H9 (cell line): ENCODE results near the gene DGLUCY. TPM values are rescaled to one million over a fixed set of nuclear protein-coding genes. Genes with fewer than 3 reads are reported as not detected.
"Not testable (repeated sequence)": the region's sequence is repeated elsewhere in the genome, so short reads cannot be mapped to it uniquely, and the experiment has no call there.

Experiments
- DNase-seq: peaks from one replicate; pipeline ENCODE4 v3.0.0-alpha.2; 2017
- H2AFZ ChIP-seq: one replicate; pipeline ENCODE4 v1.6.1; 2013; ENCODE audit warnings: mild to moderate bottlenecking, low read length, control low read depth, moderate library complexity
- H2AK5ac ChIP-seq: 2 replicates; pipeline ENCODE4 v1.6.1; 2013; ENCODE audit warnings: low read length, control low read depth, mixed read lengths; ENCODE audit not compliant: insufficient read length
- H2BK120ac ChIP-seq: one replicate; pipeline ENCODE4 v1.6.1; 2013; ENCODE audit warnings: low read depth, mild to moderate bottlenecking, low read length, control low read depth, inconsistent platforms; ENCODE audit not compliant: poor library complexity, severe bottlenecking
- H2BK12ac ChIP-seq: 2 replicates; pipeline ENCODE4 v1.6.1; 2013; ENCODE audit warnings: low read length, control low read depth, mixed read lengths, low read depth; ENCODE audit not compliant: insufficient read length
- H2BK15ac ChIP-seq: 2 replicates; pipeline ENCODE4 v1.6.1; 2013; ENCODE audit warnings: low read depth, low read length, control low read depth
- H2BK20ac ChIP-seq: one replicate; pipeline ENCODE4 v1.6.1; 2013; ENCODE audit warnings: low read depth, mild to moderate bottlenecking, low read length, control low read depth, inconsistent platforms; ENCODE audit not compliant: poor library complexity, severe bottlenecking
- H2BK5ac ChIP-seq: 2 replicates; pipeline ENCODE4 v1.6.1; 2013; ENCODE audit warnings: low read length, control low read depth, mixed read lengths; ENCODE audit not compliant: insufficient read length
- H3K14ac ChIP-seq: 2 replicates; pipeline ENCODE4 v1.6.1; 2013; ENCODE audit warnings: low read length, control low read depth; ENCODE audit not compliant: insufficient read depth
- H3K18ac ChIP-seq: 2 replicates; pipeline ENCODE4 v1.6.1; 2013; ENCODE audit warnings: low read depth, mild to moderate bottlenecking, mixed read lengths, low read length, control low read depth; ENCODE audit not compliant: insufficient read length
- H3K23ac ChIP-seq: 2 replicates; pipeline ENCODE4 v1.6.1; 2013; ENCODE audit warnings: low read length, control low read depth, mixed read lengths, low read depth; ENCODE audit not compliant: insufficient read length
- H3K23me2 ChIP-seq: 2 replicates; pipeline ENCODE4 v1.6.1; 2013; ENCODE audit warnings: low read depth, mild to moderate bottlenecking, mixed read lengths, low read length, control low read depth; ENCODE audit not compliant: insufficient read length, poor library complexity, severe bottlenecking
- H3K27ac ChIP-seq: 2 replicates; pipeline ENCODE4 v1.5.1; 2013; ENCODE audit warnings: low read length, control low read depth, mixed read lengths, low read depth; ENCODE audit not compliant: insufficient read length
- H3K27me3 ChIP-seq: 2 replicates; pipeline ENCODE4 v1.6.1; 2013; ENCODE audit warnings: low read length, control low read depth, inconsistent platforms; ENCODE audit not compliant: insufficient read depth
- H3K4ac ChIP-seq: 2 replicates; pipeline ENCODE4 v1.6.1; 2013; ENCODE audit warnings: low read depth, mild to moderate bottlenecking, control low read depth, inconsistent platforms, low read length, moderate library complexity
- H3K4me1 ChIP-seq: 2 replicates; pipeline ENCODE4 v1.6.1; 2013; ENCODE audit warnings: low read length, control low read depth, inconsistent platforms; ENCODE audit not compliant: insufficient read depth
- H3K4me2 ChIP-seq: 2 replicates; pipeline ENCODE4 v1.6.1; 2013; ENCODE audit warnings: low read length, control low read depth, mixed read lengths; ENCODE audit not compliant: insufficient read length, insufficient read depth
- H3K56ac ChIP-seq: 2 replicates; pipeline ENCODE4 v1.6.1; 2013; ENCODE audit warnings: low read depth, mild to moderate bottlenecking, mixed read lengths, low read length, control low read depth; ENCODE audit not compliant: insufficient read length
- H3K79me1 ChIP-seq: 2 replicates; pipeline ENCODE4 v1.6.1; 2013; ENCODE audit warnings: low read depth, mild to moderate bottlenecking, moderate library complexity, low read length, control low read depth, inconsistent platforms; ENCODE audit not compliant: insufficient read depth, poor library complexity, severe bottlenecking
- H3K79me2 ChIP-seq: 2 replicates; pipeline ENCODE4 v1.6.1; 2013; ENCODE audit warnings: low read length, control low read depth, inconsistent platforms; ENCODE audit not compliant: insufficient read depth
- H3K9ac ChIP-seq: 2 replicates; pipeline ENCODE4 v1.6.1; 2013; ENCODE audit warnings: low read length, control low read depth, mixed read lengths; ENCODE audit not compliant: insufficient read length; ENCODE audit errors: extremely low read depth
- H3K9me3 ChIP-seq: one replicate; pipeline ENCODE4 v1.6.1; 2013; ENCODE audit warnings: low read depth, low read length, inconsistent platforms; ENCODE audit not compliant: control insufficient read depth
- H3T11ph ChIP-seq: one replicate; pipeline ENCODE4 v1.6.1; 2013; ENCODE audit warnings: mild to moderate bottlenecking, low read length, control low read depth, inconsistent platforms
- H4K20me1 ChIP-seq: one replicate; pipeline ENCODE4 v1.6.1; 2013; ENCODE audit not compliant: control insufficient read depth, insufficient read length, insufficient read depth
- H4K5ac ChIP-seq: 2 replicates; pipeline ENCODE4 v1.6.1; 2013; ENCODE audit warnings: low read depth, mild to moderate bottlenecking, mixed read lengths, low read length, control low read depth; ENCODE audit not compliant: insufficient read length
- H4K8ac ChIP-seq: replicated peaks from 2 replicates; pipeline ENCODE4 v1.6.1; 2013; ENCODE audit warnings: low read length, control low read depth, mixed read lengths, low read depth; ENCODE audit not compliant: insufficient read length
- H4K91ac ChIP-seq: 2 replicates; pipeline ENCODE4 v1.6.1; 2013; ENCODE audit warnings: low read depth, mild to moderate bottlenecking, moderate library complexity, mixed read lengths, low read length, control low read depth; ENCODE audit not compliant: insufficient read length
- H3K27ac Mint-ChIP-seq, 3 experiments: 2 replicates in 2 of 3; 3 replicates in 1 of 3; pipeline ENCODE4 v1.8.0; 2020 to 2021; ENCODE audit warnings: mixed read lengths in 3 of 3, mild to moderate bottlenecking in 1 of 3, moderate library complexity in 1 of 3
- H3K27me3 Mint-ChIP-seq: 2 replicates; pipeline ENCODE4 v1.8.0; 2021; ENCODE audit warnings: low read depth, mild to moderate bottlenecking, moderate library complexity, mixed read lengths
- H3K36me3 Mint-ChIP-seq, 3 experiments: 2 replicates in 2 of 3; 3 replicates in 1 of 3; pipeline ENCODE4 v1.8.0; 2020 to 2021; ENCODE audit warnings: low read depth in 3 of 3, mixed read lengths in 3 of 3; ENCODE audit not compliant: insufficient read depth in 1 of 3
- H3K4me1 Mint-ChIP-seq, 2 experiments: 2 replicates each; pipeline ENCODE4 v1.8.0; 2020; ENCODE audit warnings: mixed read lengths in 2 of 2
- H3K4me3 Mint-ChIP-seq, 2 experiments: 2 replicates in 1 of 2; 3 replicates in 1 of 2; pipeline ENCODE4 v1.8.0; 2020 to 2021; ENCODE audit warnings: mild to moderate bottlenecking in 2 of 2, mixed read lengths in 2 of 2, moderate library complexity in 1 of 2
- H3K9me3 Mint-ChIP-seq, 2 experiments: 2 replicates in 1 of 2; 3 replicates in 1 of 2; pipeline ENCODE4 v1.8.0; 2020; ENCODE audit warnings: mild to moderate bottlenecking in 2 of 2, mixed read lengths in 2 of 2, moderate library complexity in 1 of 2
- WGBS: extraction: QIAGEN DNeasy Blood & Tissue Kit; methylation state at CpG from one replicate; pipeline ENCODE4 v1.1.7; 2013; ENCODE audit warnings: missing lambda C conversion rate, low lambda C conversion rate, mixed read lengths; ENCODE audit not compliant: insufficient read length; ENCODE audit errors: extremely low coverage; 5-methylcytosine and 5-hydroxymethylcytosine counted together
- total RNA-seq: library from RNA; stranded (reverse); gene quantifications from 2 replicates; pipeline ENCODE4 v1.2.1, GENCODE V29; 2021
- TF ChIP-seq, protein P1 (sequence below): fragments of 200-600 bp; sonication (generic); conservative IDR thresholded peaks from 3 replicates; pipeline ENCODE4 v1.8.0; 2021; ENCODE audit warnings: antibody characterized with exemption, mild to moderate bottlenecking

Gene DGLUCY
- total RNA-seq, 1 experiment from 2014 or later, result 29.6 TPM

DNA sequence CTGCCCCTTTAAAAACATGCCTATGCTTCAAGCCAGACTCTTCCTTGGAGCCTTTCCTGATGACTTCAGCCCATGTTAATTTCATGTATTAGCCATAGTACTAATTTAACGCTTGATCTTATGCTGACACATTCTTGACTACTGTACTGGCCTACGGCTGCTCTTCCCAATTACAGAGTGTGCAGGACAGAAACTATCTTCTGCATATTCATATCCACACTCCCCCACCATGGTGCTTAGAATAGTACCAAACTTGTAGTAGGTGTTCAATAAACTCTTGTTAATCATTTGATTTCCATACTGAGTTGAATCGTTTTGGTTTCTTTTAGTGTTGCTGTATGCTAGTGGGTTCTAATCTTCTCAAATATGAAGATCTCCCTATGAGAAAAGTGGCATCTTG is 21.8 kb upstream of the DGLUCY start:
- no peak overlapping the region for H3K56ac ChIP-seq
- no peak overlapping the region for H3K4ac ChIP-seq
- H3K27me3 Mint-ChIP-seq, result no peaks in the 10 kb centered on the region; the same call in 1 of the 2 replicates
- no peak for DNase-seq
- H3K27ac ChIP-seq, result no peak overlapping the region
- H3K79me2 ChIP-seq, result no peaks in the 10 kb centered on the region
- H3K23ac ChIP-seq, result no peak overlapping the region
- no peak overlapping the region for H4K91ac ChIP-seq
- no peak overlapping the region for H2BK15ac ChIP-seq
- H2AK5ac ChIP-seq, result no peak overlapping the region
- H3K4me1 ChIP-seq, result no peaks in the 10 kb centered on the region
- H3K27me3 ChIP-seq, result no peaks in the 10 kb centered on the region
- TF ChIP-seq, protein P1, sequence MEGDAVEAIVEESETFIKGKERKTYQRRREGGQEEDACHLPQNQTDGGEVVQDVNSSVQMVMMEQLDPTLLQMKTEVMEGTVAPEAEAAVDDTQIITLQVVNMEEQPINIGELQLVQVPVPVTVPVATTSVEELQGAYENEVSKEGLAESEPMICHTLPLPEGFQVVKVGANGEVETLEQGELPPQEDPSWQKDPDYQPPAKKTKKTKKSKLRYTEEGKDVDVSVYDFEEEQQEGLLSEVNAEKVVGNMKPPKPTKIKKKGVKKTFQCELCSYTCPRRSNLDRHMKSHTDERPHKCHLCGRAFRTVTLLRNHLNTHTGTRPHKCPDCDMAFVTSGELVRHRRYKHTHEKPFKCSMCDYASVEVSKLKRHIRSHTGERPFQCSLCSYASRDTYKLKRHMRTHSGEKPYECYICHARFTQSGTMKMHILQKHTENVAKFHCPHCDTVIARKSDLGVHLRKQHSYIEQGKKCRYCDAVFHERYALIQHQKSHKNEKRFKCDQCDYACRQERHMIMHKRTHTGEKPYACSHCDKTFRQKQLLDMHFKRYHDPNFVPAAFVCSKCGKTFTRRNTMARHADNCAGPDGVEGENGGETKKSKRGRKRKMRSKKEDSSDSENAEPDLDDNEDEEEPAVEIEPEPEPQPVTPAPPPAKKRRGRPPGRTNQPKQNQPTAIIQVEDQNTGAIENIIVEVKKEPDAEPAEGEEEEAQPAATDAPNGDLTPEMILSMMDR, result no peak
- no peak overlapping the region for H2BK20ac ChIP-seq
- no peaks in the 10 kb centered on the region for H3K23me2 ChIP-seq
- H3K14ac ChIP-seq, result no peak overlapping the region
- H3K9ac ChIP-seq, result no peak overlapping the region
- H3T11ph ChIP-seq, result no peak overlapping the region
- no peak overlapping the region for H2BK12ac ChIP-seq
- H3K18ac ChIP-seq, result no peak overlapping the region
- H3K4me2 ChIP-seq, result no peak overlapping the region
- no peak overlapping the region for H2BK120ac ChIP-seq
- H4K8ac ChIP-seq, result no peak overlapping the region
- no peaks in the 10 kb centered on the region for H3K9me3 ChIP-seq
- H3K27ac Mint-ChIP-seq, result no peak overlapping the region
- no peak overlapping the region for H3K4me3 Mint-ChIP-seq
- H4K20me1 ChIP-seq, result no peaks in the 10 kb centered on the region
- H3K79me1 ChIP-seq, result no peaks in the 10 kb centered on the region
- H2BK5ac ChIP-seq, result no peak overlapping the region
- no CpG with 5 or more reads among the region's 3 CpGs for WGBS
- H2AFZ ChIP-seq, result no peak overlapping the region
- no peaks in the 10 kb centered on the region for H3K36me3 Mint-ChIP-seq
- H3K9me3 Mint-ChIP-seq, result no peaks in the 10 kb centered on the region
- H3K4me1 Mint-ChIP-seq, result no peaks in the 10 kb centered on the region
- no peak overlapping the region for H4K5ac ChIP-seq

DNA sequence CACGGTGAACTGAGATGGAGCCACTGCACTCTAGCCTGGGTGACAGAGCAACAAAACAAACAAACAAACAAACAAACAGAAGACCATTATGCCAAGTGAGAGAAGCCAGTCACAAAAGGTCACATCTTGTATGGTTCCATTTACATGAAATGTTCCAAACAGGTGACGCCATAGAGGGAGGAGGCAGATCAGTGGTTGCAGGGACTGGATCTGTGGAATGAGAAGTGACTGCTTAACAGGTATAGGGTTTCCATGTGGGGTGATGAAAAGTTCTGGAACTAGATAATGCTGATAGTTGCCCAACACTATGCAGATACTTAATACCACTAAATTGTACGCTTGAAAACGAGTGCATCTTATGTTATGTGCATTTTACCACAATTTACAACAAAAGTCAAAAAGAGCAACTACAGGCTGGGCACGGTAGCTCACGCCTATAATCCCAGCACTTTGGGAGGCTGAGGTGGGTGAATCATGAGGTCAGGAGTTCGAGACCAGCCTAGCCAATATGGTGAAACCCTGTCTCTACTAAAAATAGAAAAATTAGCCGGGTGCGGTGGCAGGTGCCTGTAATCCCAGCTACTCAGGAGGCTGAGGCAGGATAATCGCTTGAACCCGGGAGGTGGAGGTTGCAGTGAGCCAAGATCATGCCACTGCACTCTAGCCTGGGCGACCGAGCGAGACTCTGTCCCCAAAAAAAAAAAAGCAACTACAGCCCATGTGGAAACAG is 20.0 kb upstream of the DGLUCY start:
- not testable (repeated sequence) for H3K36me3 Mint-ChIP-seq, H3T11ph ChIP-seq, H2BK120ac ChIP-seq

More for the DNA sequence above, 20.0 kb upstream of the DGLUCY start:
- H2BK5ac ChIP-seq, H3K79me2 ChIP-seq, H3K4me1 Mint-ChIP-seq, DNase-seq, H2BK20ac ChIP-seq, H2AFZ ChIP-seq, H3K27ac Mint-ChIP-seq, H3K27me3 ChIP-seq, H3K56ac ChIP-seq, H4K91ac ChIP-seq, H3K79me1 ChIP-seq, H3K9me3 ChIP-seq, H4K8ac ChIP-seq, H3K4me2 ChIP-seq, H3K14ac ChIP-seq, H2AK5ac ChIP-seq, H3K27ac ChIP-seq, H3K9ac ChIP-seq, H2BK15ac ChIP-seq, H3K4me1 ChIP-seq, H2BK12ac ChIP-seq, H3K23me2 ChIP-seq, H3K18ac ChIP-seq, H4K5ac ChIP-seq, H3K4me3 Mint-ChIP-seq, H3K9me3 Mint-ChIP-seq, H3K23ac ChIP-seq, H4K20me1 ChIP-seq, H3K4ac ChIP-seq, H3K27me3 Mint-ChIP-seq: not testable (repeated sequence)
- no CpG with 5 or more reads among the region's 14 CpGs for WGBS
